ENCODE results near the gene MROH7.

The MROH7 gene

GRCh38 chr1:54624466-54625464 is 16.8 kb upstream of the MROH7 start:
- TF ChIP-seq SIN3A (IDR thresholded peaks at IDR 0.05; ENCODE audit: borderline replicate concordance, insufficient read depth, low read length) (no peak), TAF1 (IDR thresholded peaks at IDR 0.05; ENCODE audit: borderline replicate concordance, insufficient read depth, low read length) (no peak), POLR2AphosphoS5 (IDR thresholded peaks at IDR 0.05; ENCODE audit: low read depth, low read length) (no peak), FOXP2 (optimal IDR thresholded peaks at IDR 0.05; ENCODE audit: borderline replicate concordance, extremely low read depth, extremely low read length, insufficient read depth) (no peak)
- TF ChIP-seq, protein P1, sequence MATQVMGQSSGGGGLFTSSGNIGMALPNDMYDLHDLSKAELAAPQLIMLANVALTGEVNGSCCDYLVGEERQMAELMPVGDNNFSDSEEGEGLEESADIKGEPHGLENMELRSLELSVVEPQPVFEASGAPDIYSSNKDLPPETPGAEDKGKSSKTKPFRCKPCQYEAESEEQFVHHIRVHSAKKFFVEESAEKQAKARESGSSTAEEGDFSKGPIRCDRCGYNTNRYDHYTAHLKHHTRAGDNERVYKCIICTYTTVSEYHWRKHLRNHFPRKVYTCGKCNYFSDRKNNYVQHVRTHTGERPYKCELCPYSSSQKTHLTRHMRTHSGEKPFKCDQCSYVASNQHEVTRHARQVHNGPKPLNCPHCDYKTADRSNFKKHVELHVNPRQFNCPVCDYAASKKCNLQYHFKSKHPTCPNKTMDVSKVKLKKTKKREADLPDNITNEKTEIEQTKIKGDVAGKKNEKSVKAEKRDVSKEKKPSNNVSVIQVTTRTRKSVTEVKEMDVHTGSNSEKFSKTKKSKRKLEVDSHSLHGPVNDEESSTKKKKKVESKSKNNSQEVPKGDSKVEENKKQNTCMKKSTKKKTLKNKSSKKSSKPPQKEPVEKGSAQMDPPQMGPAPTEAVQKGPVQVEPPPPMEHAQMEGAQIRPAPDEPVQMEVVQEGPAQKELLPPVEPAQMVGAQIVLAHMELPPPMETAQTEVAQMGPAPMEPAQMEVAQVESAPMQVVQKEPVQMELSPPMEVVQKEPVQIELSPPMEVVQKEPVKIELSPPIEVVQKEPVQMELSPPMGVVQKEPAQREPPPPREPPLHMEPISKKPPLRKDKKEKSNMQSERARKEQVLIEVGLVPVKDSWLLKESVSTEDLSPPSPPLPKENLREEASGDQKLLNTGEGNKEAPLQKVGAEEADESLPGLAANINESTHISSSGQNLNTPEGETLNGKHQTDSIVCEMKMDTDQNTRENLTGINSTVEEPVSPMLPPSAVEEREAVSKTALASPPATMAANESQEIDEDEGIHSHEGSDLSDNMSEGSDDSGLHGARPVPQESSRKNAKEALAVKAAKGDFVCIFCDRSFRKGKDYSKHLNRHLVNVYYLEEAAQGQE (IDR thresholded peaks at IDR 0.05; ENCODE audit: insufficient read depth in 1 of 2, low read depth in 2 of 2, low read length in 2 of 2) = no peak

DNA sequence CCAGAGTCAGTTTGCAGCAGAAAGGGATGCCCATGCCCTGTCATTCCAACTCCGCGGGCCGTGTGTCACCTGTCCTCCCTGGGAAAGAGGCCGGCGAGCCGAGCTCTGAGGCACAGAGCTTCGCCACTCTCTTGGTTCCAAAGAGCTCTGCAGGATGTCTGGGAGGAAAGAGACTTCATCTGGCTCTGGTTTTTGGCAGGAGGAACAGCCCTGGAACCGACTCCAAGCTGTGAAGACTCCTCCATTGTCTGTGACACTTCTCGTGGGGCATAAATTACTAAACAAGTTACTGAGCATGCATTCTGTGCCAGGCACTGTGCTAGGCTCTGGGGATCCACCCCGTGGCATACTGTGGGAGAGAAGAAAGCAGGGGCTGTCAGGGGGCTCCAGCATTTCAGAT is 14.4 kb upstream of the MROH7 start:
- TF ChIP-seq POLR2AphosphoS5 (IDR thresholded peaks at IDR 0.05; ENCODE audit: low read depth, low read length) = no peak
- TF ChIP-seq FOXP2 (optimal IDR thresholded peaks at IDR 0.05; ENCODE audit: borderline replicate concordance, extremely low read depth, extremely low read length, insufficient read depth) = no peak
- TF ChIP-seq, protein P1 (IDR thresholded peaks at IDR 0.05; ENCODE audit: insufficient read depth in 1 of 2, low read depth in 2 of 2, low read length in 2 of 2) = no peak
- no peak for TF ChIP-seq SIN3A (IDR thresholded peaks at IDR 0.05; ENCODE audit: borderline replicate concordance, insufficient read depth, low read length)
- TF ChIP-seq TAF1 (IDR thresholded peaks at IDR 0.05; ENCODE audit: borderline replicate concordance, insufficient read depth, low read length) = no peak

DNA sequence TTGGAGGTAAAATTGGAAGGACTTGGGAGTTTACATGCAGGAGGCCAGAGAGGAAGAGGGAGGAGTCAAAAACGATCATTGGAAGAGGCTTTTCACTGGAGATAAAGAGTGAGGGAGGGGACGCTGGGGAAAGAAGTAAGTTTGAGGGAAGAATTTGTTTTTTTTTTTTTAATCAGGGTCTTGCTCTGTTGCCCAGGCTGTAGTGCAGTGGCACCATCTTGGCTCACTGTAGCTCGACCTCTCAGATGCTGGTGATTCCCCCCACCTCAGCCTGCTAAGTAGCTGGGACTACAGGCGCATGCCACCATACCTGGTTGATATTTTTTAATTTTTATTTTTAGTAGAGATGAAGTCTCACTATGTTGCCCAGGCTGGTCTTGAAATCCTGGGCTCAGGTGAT is 1.2 kb upstream of the MROH7 start:
- no peak for TF ChIP-seq FOXP2 (optimal IDR thresholded peaks at IDR 0.05; ENCODE audit: borderline replicate concordance, extremely low read depth, extremely low read length, insufficient read depth)
- no peak for TF ChIP-seq SIN3A (IDR thresholded peaks at IDR 0.05; ENCODE audit: borderline replicate concordance, insufficient read depth, low read length)
- no peak for TF ChIP-seq POLR2AphosphoS5 (IDR thresholded peaks at IDR 0.05; ENCODE audit: low read depth, low read length)
- TF ChIP-seq, protein P1 (IDR thresholded peaks at IDR 0.05; ENCODE audit: insufficient read depth in 1 of 2, low read depth in 2 of 2, low read length in 2 of 2) = no peak
- no peak for TF ChIP-seq TAF1 (IDR thresholded peaks at IDR 0.05; ENCODE audit: borderline replicate concordance, insufficient read depth, low read length)

GRCh38 chr1:54643736-54644135 is 2.1 kb downstream of the MROH7 start:
- TF ChIP-seq TAF1 (IDR thresholded peaks at IDR 0.05; ENCODE audit: borderline replicate concordance, insufficient read depth, low read length) = no peak
- TF ChIP-seq, protein P1 (IDR thresholded peaks at IDR 0.05; ENCODE audit: insufficient read depth in 1 of 2, low read depth in 2 of 2, low read length in 2 of 2) = no peak
- TF ChIP-seq POLR2AphosphoS5 (IDR thresholded peaks at IDR 0.05; ENCODE audit: low read depth, low read length) = no peak
- no peak for TF ChIP-seq SIN3A (IDR thresholded peaks at IDR 0.05; ENCODE audit: borderline replicate concordance, insufficient read depth, low read length)
- TF ChIP-seq FOXP2 (optimal IDR thresholded peaks at IDR 0.05; ENCODE audit: borderline replicate concordance, extremely low read depth, extremely low read length, insufficient read depth) = no peak

All from PFSK-1 (cell line).